H1 (cell line): Measurements from ENCODE around the gene MACROD2. TPM values are rescaled to one million over a fixed set of nuclear protein-coding genes. Genes with fewer than 3 reads are reported as not detected.

Source experiments
- CTCF ChIA-PET: fragments of 300-600 bp; sonication (Branson Sonifier 250); formaldehyde crosslinking; loops from one replicate; lab custom pipeline; 2021; ENCODE audit not compliant: partially characterized antibody; lab: Charles Lee
- POLR2A ChIA-PET: fragments of 300-600 bp; sonication (Branson Sonifier 250); formaldehyde crosslinking; loops from one replicate; lab custom pipeline; 2021; ENCODE audit warnings: inconsistent platforms; ENCODE audit not compliant: partially characterized antibody; lab: Charles Lee
- DNase-seq, 2 experiments: peaks; one replicate each; pipeline versions ENCODE4 v3.0.0 to v3.0.0-alpha.2; 2010 to 2022; ENCODE audit warnings: low spot score in 2 of 2, low read depth in 1 of 2, mixed read lengths in 1 of 2
- FAIRE-seq: peaks from 2 replicates; lab custom pipeline; 2011; peaks lifted over from hg19 to GRCh38; lab: Jason Lieb, UNC
- H2AFZ ChIP-seq: 2 replicates; pipeline ENCODE4 v1.8.1; 2012; ENCODE audit warnings: low read length, inconsistent platforms
- H2AK5ac ChIP-seq: 2 replicates; pipeline ENCODE4 v1.6.1; 2013; ENCODE audit warnings: low read depth, low read length
- H2BK120ac ChIP-seq: replicated peaks from 2 replicates; pipeline ENCODE3; 2013; ENCODE audit warnings: low read depth, low read length, inconsistent platforms
- H2BK12ac ChIP-seq: 2 replicates; pipeline ENCODE4 v1.6.1; 2013; ENCODE audit warnings: low read depth, low read length
- H2BK15ac ChIP-seq: 2 replicates; pipeline ENCODE4 v1.6.1; 2013; ENCODE audit warnings: low read length
- H2BK20ac ChIP-seq: 2 replicates; pipeline ENCODE4 v1.6.1; 2013; ENCODE audit warnings: low read length
- H2BK5ac ChIP-seq: 2 replicates; pipeline ENCODE4 v1.6.1; 2013; ENCODE audit warnings: low read depth, low read length
- H3K14ac ChIP-seq: 2 replicates; pipeline ENCODE4 v1.6.1; 2013; ENCODE audit warnings: inconsistent platforms; ENCODE audit not compliant: insufficient read length
- H3K18ac ChIP-seq: 2 replicates; pipeline ENCODE4 v1.6.1; 2013; ENCODE audit warnings: low read length; ENCODE audit errors: extremely low read depth
- H3K23ac ChIP-seq: 2 replicates; pipeline ENCODE4 v1.6.1; 2013; ENCODE audit warnings: inconsistent platforms; ENCODE audit not compliant: insufficient read length
- H3K23me2 ChIP-seq: 2 replicates; pipeline ENCODE4 v1.6.1; 2013; ENCODE audit warnings: low read depth, low read length
- H3K27ac ChIP-seq: 2 replicates; pipeline ENCODE4 v1.6.1; 2011; ENCODE audit warnings: low read depth, low read length, inconsistent platforms
- H3K27me3 ChIP-seq, 4 experiments: replicated peaks in 1 of 4; 1 replicate in 1 of 4; 2 replicates in 3 of 4; pipeline versions ENCODE4 v1.6.1 to v1.8.1; 2011 to 2013; ENCODE audit warnings: low read length in 3 of 4, mild to moderate bottlenecking in 3 of 4, inconsistent platforms in 2 of 4, mixed read lengths in 2 of 4, moderate library complexity in 1 of 4; ENCODE audit not compliant: control insufficient read depth in 3 of 4, insufficient read depth in 3 of 4; ENCODE audit errors: extremely low read depth in 1 of 4
- H3K36me3 ChIP-seq, 4 experiments: 2 replicates each; pipeline versions ENCODE4 v1.6.1 to v1.8.1; 2011 to 2013; ENCODE audit warnings: mild to moderate bottlenecking in 4 of 4, low read length in 3 of 4, moderate library complexity in 2 of 4, control low read depth in 1 of 4, inconsistent platforms in 1 of 4; ENCODE audit not compliant: insufficient read depth in 4 of 4, control insufficient read depth in 2 of 4
- H3K4ac ChIP-seq: replicated peaks from 2 replicates; pipeline ENCODE3; 2013; ENCODE audit warnings: low read length, low read depth, mixed read lengths, inconsistent platforms; ENCODE audit not compliant: insufficient read length
- H3K4me1 ChIP-seq, 4 experiments: replicated peaks in 1 of 4; 1 replicate in 1 of 4; 2 replicates in 3 of 4; pipeline versions ENCODE4 v1.6.1 to v1.8.1; 2011 to 2013; ENCODE audit warnings: low read length in 3 of 4, inconsistent platforms in 2 of 4, mixed read lengths in 1 of 4; ENCODE audit not compliant: insufficient read depth in 4 of 4, control insufficient read depth in 3 of 4
- H3K4me2 ChIP-seq, 2 experiments: 2 replicates each; pipeline versions ENCODE4 v1.6.1 to v1.8.1; 2011 to 2013; ENCODE audit warnings: low read depth in 2 of 2, low read length in 2 of 2, control low read depth in 1 of 2, inconsistent platforms in 1 of 2, mild to moderate bottlenecking in 1 of 2; ENCODE audit not compliant: insufficient read depth in 1 of 2
- H3K4me3 ChIP-seq, 4 experiments: fragments of 200-600, 300-600 bp in 1 of 4; sonication (generic), shearing (Covaris generic), sonication (Bioruptor Twin) in 1 of 4; 2 replicates each; pipeline versions ENCODE4 v1.5.1 to v1.8.1; 2011 to 2016; ENCODE audit warnings: low read length in 4 of 4, low read depth in 3 of 4, control low read depth in 2 of 4, inconsistent platforms in 2 of 4, mild to moderate bottlenecking in 2 of 4, mixed read lengths in 1 of 4, moderate library complexity in 1 of 4; ENCODE audit not compliant: insufficient read depth in 2 of 4; ENCODE audit errors: extremely low read depth in 1 of 4
- H3K56ac ChIP-seq: replicated peaks from 2 replicates; pipeline ENCODE3; 2013; ENCODE audit warnings: low read depth, mild to moderate bottlenecking, mixed read lengths, low read length, inconsistent platforms; ENCODE audit not compliant: insufficient read length
- H3K79me1 ChIP-seq: 2 replicates; pipeline ENCODE4 v1.6.1; 2013; ENCODE audit warnings: low read depth, low read length, control low read depth
- H3K79me2 ChIP-seq, 2 experiments: 2 replicates each; pipeline versions ENCODE4 v1.6.1 to v1.8.1; 2012 to 2013; ENCODE audit warnings: low read length in 2 of 2, mild to moderate bottlenecking in 2 of 2, inconsistent platforms in 1 of 2; ENCODE audit not compliant: insufficient read depth in 2 of 2, control insufficient read depth in 1 of 2
- H3K9ac ChIP-seq, 4 experiments: replicated peaks in 1 of 4; 1 replicate in 1 of 4; 2 replicates in 3 of 4; pipeline versions ENCODE4 v1.6.1 to v1.8.1; 2011 to 2013; ENCODE audit warnings: low read depth in 3 of 4, low read length in 3 of 4, control low read depth in 2 of 4, mild to moderate bottlenecking in 2 of 4, moderate library complexity in 2 of 4, inconsistent platforms in 1 of 4; ENCODE audit errors: extremely low read depth in 1 of 4
- H3K9me3 ChIP-seq, 2 experiments: 2 replicates each; pipeline versions ENCODE4 v1.6.1 to v1.8.1; 2012 to 2013; ENCODE audit warnings: mild to moderate bottlenecking in 2 of 2, moderate library complexity in 2 of 2, control low read depth in 1 of 2, inconsistent platforms in 1 of 2, low read depth in 1 of 2, low read length in 1 of 2, mixed read lengths in 1 of 2; ENCODE audit not compliant: insufficient read depth in 2 of 2
- H4K20me1 ChIP-seq, 2 experiments: replicated peaks in 1 of 2; 2 replicates each; pipeline versions ENCODE3 to v1.8.1; 2011 to 2013; ENCODE audit warnings: inconsistent platforms in 2 of 2, low read length in 2 of 2, mild to moderate bottlenecking in 1 of 2; ENCODE audit not compliant: insufficient read depth in 2 of 2, control insufficient read depth in 1 of 2
- H4K5ac ChIP-seq: 2 replicates; pipeline ENCODE4 v1.6.1; 2013; ENCODE audit warnings: low read length, low read depth, mixed read lengths, inconsistent platforms; ENCODE audit not compliant: insufficient read length
- H4K8ac ChIP-seq: 2 replicates; pipeline ENCODE4 v1.8.0; 2013; ENCODE audit warnings: mild to moderate bottlenecking, moderate library complexity, low read length, inconsistent platforms; ENCODE audit not compliant: insufficient read depth; ENCODE audit errors: extremely low read depth
- H4K91ac ChIP-seq: replicated peaks from 2 replicates; pipeline ENCODE3; 2013; ENCODE audit warnings: low read length, mixed read lengths, inconsistent platforms; ENCODE audit not compliant: insufficient read length
- ATF2 ChIP-seq: IDR thresholded peaks from 2 replicates; pipeline ENCODE4 v1.6.1; 2012; ENCODE audit warnings: low read length, inconsistent platforms
- GABPA ChIP-seq: IDR thresholded peaks from 2 replicates; pipeline ENCODE4 v1.6.1; 2011; ENCODE audit warnings: mild to moderate bottlenecking, low read length, moderate library complexity, borderline replicate concordance; ENCODE audit not compliant: insufficient read depth
- RBBP5 ChIP-seq: IDR thresholded peaks from 2 replicates; pipeline ENCODE4 v1.7.1; 2012; ENCODE audit warnings: low read depth, mild to moderate bottlenecking, inconsistent platforms, low read length, moderate library complexity, borderline replicate concordance
- USF2 ChIP-seq: IDR thresholded peaks from 2 replicates; pipeline ENCODE4 v1.6.1; 2011; ENCODE audit warnings: low read length, improper control_type of control experiment
- polyA plus RNA-seq, 7 experiments: library from polyadenylated mRNA; depleted of rRNA in 3 of 7; stranded (reverse) in 5 of 7; unstranded in 2 of 7; fragments of >200 nt in 5 of 7; fragments of 200-250 nt in 2 of 7; gene quantifications; 1 replicate in 5 of 7; 2 replicates in 1 of 7; 4 replicates in 1 of 7; pipeline versions ENCODE4 v1.2.1 to v1.2.3, GENCODE V29; 2011 to 2013; ENCODE audit warnings: missing spikeins in 2 of 7, mixed read lengths in 2 of 7
- total RNA-seq: library from RNA; stranded (reverse); fragmentation: NEBNext Ultra II Directional; extraction: Animal tissue kit (Norgen Biotek cat#: 25700); gene quantifications from 2 replicates; pipeline ENCODE4 v1.2.1, GENCODE V29; 2021

MACROD2 gene
- total and polyA plus RNA-seq, 2 of the 8 experiments (the other 6 are each of a cell fraction or from before 2014, with no cell fraction given) = 0.70 to 3.9 TPM

- no peak overlapping the region for H3K56ac ChIP-seq
- no peaks in the 10 kb centered on the region for H3K4me1 ChIP-seq
- no peaks in the 10 kb centered on the region for H4K20me1 ChIP-seq
- ChIA-PET POLR2A (no interaction called here), CTCF (no interaction called here)
- no peak overlapping the region for H4K8ac ChIP-seq
- no peak overlapping the region for H4K5ac ChIP-seq
- no peak overlapping the region for H3K9ac ChIP-seq
- no peak overlapping the region for H2BK5ac ChIP-seq
- no peaks in the 10 kb centered on the region for H3K79me1 ChIP-seq
- no peak overlapping the region for H3K14ac ChIP-seq
- H3K27me3 ChIP-seq = no peaks in the 10 kb centered on the region
- no peak overlapping the region for H3K4me2 ChIP-seq
- H3K27ac ChIP-seq = no peak overlapping the region
- H3K23me2 ChIP-seq = no peaks in the 10 kb centered on the region
- H3K18ac ChIP-seq = no peak overlapping the region
- no peak for FAIRE-seq
- no peaks in the 10 kb centered on the region for H3K9me3 ChIP-seq
- no peak overlapping the region for H2BK15ac ChIP-seq
- no peaks in the 10 kb centered on the region for H3K36me3 ChIP-seq
- H3K4me3 ChIP-seq = no peak overlapping the region
- H3K79me2 ChIP-seq = no peaks in the 10 kb centered on the region
- no peak for DNase-seq
- no peak overlapping the region for H2BK12ac ChIP-seq
- no peak overlapping the region for H4K91ac ChIP-seq
- H2BK120ac ChIP-seq = no peak overlapping the region
- no peak overlapping the region for H2AFZ ChIP-seq
- H2BK20ac ChIP-seq = no peak overlapping the region
- H2AK5ac ChIP-seq = no peak overlapping the region
- H3K23ac ChIP-seq = no peak overlapping the region
- H3K4ac ChIP-seq = no peak overlapping the region
- no peak for TF ChIP-seq USF2
- no peak for TF ChIP-seq ATF2
- no peak for TF ChIP-seq RBBP5
- TF ChIP-seq GABPA = no peak
Measured at GRCh38 chr20:15310361-15310760, 1315.0 kb downstream of the MACROD2 start.
